Measurements from ENCODE around the gene STEAP4.

The STEAP4 gene

DNA sequence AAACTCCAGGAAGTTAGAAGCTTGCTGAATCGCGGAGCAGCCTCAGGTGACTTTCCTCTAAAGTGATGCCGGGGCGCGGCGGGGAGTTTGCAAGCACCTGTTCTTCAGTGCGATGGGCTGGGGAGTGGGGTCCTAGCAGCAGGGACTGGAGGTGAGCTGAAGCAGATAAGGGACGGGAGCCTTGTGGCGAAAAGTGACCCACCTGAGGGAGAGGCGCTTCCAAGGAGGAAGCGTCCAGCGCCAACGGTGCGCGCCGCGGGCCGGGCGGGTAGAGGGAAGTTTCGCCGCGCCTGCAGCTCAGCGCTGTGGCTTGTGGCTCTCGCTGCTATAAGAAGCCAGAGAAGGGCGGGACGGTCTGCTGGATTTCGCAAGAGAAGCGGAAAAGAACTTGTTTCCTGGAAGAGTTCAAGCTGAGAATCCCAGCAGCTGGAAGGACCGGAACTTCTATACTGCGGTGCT lies at the start of gene STEAP4:
Gene STEAP4 (minus strand): TSS at position 305 of the 459 bp plus-strand sequence. CDS start 22,625 bp downstream, outside the sequence.
- no peak for DNase-seq

DNA sequence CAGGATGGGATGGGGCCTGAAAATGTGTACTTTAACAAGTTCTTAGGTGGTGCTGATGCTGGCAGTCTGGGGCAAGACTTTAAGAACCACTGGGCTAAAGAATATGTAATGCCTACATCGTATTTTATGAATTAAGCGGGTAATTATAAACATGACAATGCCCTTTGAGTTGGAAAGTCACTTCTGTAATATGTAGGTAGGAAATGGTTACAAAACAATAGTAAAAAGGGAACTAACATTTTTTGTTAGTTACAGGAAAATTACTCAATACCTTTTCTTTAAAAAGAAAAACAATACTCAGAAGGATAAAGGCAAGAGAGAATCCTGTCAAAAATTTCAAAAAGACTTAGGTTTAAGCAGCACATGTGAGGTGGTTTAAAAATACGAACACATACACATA lies 48.3 kb upstream of the STEAP4 start:
- DNase-seq = peak; percentile 10

DNA sequence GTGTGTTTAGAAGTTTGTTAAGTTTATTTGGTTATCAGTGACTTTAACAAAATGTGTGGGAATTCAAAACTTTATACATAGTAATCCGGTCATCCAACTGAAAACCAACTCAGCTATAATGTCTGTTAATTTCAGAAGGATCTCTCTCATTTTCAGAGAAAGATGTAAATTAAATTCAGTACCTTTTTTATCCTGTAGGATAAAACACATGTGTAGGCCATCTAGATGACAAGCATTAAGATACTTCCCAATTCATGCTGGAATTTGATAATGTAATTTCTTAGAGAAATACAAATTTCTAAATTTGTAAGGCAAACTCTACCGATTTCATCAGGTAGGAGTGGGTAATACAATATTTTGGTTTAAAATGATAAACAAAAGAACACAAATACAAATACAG lies 43.4 kb upstream of the STEAP4 start:
- DNase-seq = no peak

DNA sequence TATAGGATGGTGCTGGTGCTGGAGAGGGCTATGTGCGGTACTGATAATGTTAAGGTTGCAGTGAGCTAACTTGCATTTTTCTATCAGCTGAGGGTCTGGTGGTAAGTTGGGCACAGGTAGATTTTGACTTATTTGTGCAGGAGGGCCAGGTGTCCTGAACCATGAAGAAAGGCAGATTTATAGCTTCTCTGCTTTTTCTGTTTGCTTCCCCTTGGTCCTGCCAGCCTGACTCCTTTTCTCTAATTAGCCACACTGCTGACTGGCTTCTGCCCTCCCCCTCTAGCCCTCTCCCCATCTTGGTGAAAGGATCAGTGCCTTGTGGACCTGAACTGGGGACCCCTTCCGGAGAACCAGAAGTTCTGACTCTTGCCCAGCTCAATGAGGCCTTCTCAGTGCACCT lies 40.8 kb upstream of the STEAP4 start:
- DNase-seq = no peak

DNA sequence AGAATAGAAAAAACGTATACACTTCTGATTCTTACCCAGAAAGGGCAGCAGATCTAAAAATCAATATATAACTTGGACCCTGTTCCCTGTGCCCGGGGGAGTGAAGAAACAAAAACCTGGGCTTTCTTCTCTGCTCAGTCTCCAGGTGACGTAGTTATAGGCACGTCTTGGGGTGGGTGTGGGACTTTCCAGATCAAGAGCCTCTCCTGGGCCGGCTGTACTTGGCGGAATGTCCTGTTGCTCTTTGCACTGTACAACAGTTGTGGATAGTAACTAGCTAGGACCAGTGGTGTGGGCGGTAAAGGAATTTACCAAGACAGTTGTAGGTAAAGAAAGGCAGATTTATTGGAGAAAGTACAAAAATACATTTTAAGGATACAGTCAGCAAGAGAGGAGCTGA lies 40.4 kb upstream of the STEAP4 start:
- no peak for DNase-seq

DNA sequence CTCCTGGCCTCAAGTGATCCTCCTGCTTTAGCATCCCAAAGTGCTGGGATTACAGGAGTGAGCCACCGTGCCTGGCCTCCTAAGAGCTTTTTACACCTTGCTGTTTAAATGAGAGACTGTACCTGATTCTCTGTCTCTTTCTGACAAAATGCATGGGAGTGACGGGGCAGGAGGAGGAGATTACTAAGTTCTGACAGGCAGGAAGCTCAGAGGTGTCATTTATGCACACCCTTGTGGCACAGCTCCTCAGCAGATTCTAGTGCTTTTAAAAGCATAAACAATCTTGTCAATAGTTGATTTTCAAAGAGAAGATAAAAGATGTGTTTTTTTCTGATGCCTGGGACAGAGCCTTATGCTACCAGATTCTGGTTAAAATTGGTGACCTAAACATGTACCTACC lies 39.7 kb upstream of the STEAP4 start:
- no peak for DNase-seq

DNA sequence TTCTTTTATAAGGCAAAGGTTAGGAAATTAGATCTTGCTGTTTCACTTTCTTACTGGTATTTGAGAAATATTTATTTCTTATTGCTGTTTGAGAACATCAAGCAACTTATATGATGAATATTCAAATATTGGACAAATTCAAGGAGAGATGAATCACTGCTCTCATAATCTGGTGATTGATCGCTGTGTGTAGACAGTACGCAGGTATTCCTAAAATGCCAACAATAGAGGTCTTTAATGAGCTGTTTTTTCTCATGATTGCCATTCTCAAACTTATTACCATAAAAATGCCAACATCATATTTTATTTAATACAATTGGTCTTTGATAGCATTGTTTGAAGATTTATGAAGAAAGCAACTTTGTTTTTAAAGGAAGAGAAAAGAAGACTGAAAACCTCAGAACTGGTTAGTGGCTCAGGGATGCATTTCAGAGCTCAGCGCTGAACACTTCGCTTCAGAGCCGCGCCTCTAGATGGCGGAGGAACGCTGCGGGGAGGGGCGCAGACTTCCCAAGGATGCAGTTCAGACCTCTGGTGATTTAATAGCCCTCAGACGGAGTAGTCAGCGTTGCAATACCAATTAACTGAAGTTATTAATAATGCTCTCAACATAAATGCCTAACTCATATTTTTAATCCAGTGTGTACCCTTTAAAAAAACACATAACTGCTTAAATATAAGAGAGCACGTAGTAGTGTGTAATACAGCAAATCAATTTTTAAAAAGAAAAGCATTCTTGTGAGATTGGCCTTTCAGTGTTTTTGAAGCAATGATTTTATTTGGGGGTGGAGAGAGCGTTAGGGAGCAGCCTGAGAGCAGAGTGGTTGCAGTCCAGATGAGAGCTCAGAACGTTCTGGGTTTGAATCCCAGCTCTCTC lies 38.5 kb upstream of the STEAP4 start:
- no peak for DNase-seq

DNA sequence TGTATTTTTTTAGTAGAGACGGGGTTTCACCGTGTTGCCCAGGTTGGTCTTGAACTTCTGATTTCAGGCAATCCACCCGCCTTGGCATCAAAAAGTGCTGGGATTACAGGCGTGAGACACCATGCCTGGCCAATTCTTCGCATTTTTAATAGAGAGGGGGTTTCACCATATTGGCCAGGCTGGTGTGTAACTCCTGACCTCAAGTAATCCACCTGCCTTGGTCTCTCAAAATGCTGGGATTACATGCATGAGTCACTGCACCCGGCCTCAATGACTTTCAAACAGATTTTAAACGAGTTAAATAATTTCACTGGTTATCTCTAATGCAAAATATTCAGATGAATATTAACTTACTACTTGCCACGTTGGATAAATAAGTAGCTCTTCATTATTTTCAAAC lies 37.6 kb upstream of the STEAP4 start:
- DNase-seq = no peak

DNA sequence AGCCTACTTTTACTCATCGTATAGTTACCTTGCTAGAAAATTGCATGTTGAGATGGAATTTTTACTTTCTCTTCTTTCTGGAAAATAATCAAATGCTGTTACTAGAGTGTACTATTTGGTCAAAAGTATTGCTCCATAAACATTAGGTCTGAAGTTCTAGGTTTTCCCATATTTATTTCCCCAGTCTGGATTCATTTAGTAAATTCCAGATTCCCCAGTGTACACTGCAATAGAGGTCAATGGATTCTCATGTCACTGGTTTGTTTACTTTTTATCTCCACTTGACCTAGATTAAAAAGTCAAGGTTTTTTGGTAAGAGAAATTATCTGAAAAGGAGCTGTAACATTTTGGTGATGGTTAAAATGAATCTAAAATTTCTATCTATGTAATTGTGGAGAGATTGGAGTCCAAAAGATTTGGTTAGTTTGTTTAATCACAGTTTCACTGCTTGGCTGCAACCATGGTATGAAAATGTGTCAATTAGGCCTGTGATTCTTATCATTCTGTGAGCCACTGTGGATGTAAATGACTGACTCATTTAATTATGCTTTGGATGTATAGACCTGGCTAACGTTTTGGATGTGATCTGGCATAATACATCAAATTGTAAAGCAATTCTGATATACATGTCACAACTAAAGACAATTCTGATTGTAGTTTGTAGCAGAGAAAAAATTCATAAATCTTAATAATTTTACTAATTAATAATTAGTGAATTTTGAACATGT lies 32.7 kb upstream of the STEAP4 start:
- DNase-seq = no peak

DNA sequence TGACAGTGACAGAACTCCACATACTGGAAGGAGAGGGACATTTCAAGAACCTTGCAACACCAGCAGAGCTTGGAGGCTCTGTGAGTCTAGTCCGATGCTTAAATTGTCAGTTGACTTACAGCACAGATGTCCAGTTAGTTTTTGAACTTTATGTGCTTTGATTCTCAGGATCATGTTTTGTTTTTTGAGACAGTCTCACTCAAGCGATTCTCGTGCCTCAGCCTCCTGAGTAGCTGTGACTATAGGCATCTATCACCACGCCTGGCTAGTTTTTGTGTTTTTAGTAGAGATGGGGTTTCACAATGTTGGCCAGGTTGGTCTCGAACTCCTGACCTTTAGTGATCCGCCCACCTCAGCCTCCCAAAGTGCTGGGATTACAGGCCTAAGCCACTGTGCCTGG lies 31.8 kb upstream of the STEAP4 start:
- DNase-seq = no peak

DNA sequence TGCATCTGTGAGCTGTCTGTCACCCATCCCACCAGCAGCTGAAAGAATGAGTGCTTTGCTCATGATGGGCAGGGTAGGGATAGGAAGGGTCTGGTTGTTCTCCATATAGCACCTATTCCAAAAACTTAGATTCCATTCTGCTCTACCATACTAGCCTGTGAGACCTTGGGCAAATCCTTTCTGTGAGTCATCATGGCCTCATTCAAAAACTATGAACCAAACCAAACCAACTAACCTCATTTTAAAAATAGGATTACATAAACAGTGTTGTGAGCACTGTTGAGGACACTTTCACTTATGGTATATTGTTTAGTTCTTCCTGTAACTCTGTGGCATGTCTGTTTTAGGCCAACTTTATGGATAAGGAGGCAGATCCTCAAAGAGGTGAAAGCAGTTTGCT lies 30.9 kb upstream of the STEAP4 start:
- DNase-seq = no peak

DNA sequence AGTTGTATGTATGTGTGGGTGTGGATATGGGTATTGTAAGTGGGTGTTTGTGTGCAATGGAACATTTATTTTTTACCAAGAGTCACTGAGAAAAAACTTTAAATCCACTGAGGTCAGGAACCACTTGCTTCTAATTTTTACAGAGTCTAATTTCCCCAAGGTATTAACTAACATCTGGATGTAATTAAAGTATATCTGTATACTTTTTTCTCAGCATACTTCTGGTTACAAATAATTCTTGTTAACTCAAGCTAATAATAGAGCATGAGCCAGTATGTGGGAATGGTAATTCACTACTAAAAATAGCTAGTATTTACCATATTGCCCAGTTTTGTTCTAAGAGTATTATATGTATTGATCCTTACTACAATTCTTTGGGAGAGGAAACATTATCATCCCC lies 24.6 kb upstream of the STEAP4 start:
- DNase-seq = no peak

DNA sequence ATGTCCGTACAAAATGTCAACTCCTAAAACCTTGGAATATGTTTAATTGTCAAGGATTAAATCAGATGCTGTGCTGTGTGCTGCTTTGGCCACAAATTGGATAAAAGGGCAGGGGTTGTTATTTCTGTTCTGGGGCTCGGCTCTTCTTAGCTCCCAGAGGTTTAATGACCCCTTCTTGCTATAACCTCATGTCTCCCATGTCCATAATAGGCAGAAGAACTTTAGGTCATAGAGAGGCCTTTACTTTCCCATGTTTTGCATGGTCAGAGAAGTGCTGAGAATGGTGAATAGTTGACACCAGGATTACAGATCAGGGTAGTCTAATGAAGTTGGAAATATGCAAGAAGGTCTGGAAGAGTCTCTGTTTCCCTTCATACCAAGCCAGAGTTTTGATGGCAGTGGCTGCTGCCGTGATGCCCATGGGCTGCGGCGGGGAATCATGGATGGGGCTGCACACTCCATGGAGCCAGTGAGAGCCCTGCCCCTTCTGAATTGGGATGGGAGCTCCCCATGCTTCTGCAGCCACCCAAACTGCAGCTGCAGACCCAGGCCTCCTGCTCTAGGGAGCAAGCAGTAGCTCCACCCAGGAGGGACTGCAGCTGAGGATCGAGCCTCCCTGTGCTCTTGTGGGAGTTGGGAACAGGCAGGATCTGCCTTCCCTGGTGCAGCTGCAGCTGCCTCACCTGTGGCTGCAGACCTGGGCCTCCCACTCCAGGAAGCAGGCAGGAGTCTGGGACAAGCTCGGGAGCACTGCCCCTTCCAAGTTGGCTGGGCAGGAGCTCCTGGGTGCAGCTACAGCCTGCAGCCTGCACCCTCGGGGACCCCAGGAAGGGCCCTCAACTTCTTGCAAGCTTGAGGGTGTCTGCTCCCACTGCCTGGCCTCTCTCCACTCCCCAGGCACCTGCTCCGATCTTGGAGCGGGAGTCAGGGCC lies 23.1 kb upstream of the STEAP4 start:
- no peak for DNase-seq

DNA sequence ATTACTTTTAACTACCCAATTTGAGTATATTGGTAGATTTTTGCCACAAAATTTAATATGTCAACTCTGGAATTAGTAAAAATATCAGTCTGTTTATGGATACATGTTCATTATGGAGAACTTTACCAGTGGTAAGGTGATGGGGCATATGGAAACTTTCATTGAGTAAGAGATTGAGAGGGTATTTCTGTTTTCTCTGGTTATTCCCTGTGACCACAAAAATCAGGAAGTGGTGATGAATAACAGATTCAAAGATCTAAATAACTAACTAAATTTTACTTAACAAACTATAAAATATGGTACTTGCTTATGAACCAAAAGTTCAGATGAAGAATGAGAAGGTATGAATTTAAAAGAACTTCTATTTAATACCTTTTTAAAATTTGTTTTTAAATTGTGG lies 22.1 kb upstream of the STEAP4 start:
- no peak for DNase-seq

DNA sequence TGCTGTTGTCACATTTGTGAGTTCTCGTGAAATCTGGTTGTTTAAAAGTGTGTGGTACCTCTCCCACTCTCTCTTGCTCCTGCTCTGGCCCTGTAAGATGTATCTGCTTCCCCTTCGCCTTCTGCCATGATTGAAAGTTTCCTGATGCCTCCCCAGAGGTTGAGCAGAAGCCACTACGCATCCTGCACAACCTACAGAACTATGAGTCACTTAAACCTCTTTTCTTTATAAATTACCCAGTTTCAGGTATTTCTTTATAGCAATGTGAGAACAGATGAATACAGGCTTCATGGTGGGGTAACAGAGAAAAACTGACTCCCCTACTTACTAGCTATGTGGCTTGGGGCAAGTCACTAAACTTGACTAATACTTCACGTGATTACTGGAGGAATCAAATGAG lies 18.0 kb upstream of the STEAP4 start:
- DNase-seq = no peak

DNA sequence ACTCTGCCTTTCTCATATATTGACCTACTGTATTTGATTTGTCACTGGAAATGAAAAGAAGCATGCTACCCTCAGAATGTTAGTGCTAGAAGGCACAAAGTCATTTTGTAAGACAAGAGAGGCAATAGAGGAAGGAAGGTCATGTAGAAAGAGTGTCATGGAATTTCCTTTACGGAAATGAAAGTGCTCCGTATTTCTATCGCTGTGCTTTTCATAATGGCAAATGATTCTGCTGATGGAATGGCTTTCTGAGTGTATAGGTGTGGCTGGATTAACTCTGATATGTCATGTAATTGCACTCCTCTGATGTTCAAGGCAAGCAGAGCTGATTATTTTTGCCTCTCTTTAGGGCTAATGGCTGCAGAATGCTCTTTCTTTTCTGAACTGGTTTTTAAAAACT lies 15.5 kb upstream of the STEAP4 start:
- no peak for DNase-seq

DNA sequence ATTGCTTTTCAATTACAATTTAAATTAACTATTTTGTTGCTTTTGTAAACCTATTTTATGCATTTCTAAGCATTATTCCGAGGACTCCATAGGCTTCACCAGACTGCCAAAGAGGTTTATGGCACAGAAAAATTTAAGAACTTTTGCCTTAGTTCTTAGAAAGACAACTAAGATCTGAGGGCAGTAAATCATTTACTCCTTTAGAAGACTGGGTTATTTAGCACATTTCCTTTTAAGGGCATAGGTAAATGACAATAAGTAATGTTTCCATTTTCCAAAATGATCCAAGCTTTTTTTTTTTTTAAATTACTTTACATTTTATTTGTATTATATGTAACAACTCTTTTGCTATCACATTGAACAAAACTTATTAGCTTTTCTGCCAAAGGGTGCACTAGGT lies 15.0 kb upstream of the STEAP4 start:
- DNase-seq = no peak

DNA sequence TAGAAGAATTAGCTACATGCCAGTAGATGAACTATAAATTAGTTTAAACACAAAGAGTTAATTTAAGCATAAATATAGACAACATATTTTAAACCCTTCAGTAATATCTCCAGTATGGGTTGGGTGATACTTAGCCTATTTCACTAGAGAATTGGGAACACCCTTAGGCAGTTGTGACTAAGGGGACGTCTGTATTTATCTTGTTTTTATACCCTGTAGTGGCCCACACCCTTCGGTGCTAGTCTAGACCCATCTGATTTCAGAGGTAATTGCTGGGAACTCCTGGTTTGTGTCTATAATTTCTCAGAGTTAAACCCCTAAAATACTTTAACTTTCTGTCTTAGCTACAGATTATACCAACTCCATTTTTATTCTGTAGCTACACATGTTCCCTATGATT lies 11.5 kb upstream of the STEAP4 start:
- DNase-seq = no peak

DNA sequence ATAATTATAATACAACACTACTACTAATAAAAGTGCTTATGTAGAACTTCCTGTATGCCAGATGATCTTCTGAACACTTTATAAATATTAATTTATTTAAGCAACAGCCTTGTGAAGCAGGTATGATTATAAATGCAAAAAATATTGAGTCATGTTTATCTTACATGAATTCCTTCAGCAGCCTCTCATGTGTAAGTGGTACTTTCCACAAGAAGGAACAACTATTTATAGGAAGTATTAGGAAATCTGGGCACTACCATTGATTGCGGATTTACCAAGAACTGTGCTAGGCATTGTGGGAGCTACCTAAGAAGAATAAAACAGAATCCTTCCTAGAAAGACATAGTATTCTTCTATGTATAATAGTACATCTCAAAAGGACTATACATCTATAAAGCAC lies 10.7 kb upstream of the STEAP4 start:
- DNase-seq = no peak

DNA sequence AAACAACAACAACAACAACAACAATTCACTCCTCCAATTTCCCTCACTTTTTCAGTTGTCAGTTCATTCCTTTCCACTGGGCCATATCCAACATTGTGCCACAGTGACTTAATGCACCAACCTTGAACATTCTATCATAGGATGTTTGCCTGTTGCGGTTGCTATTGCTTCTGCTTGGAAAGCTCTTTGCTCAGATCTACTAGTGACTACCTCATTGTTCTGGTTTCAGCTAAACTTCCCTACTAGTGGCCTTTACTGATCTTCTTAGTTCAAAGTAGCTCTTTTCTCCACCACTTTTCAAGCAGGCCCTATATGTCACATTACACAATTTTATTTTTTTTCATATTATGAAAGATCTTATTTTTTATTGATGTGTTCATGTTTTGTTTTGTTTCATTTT lies 9.8 kb upstream of the STEAP4 start:
- no peak for DNase-seq

DNA sequence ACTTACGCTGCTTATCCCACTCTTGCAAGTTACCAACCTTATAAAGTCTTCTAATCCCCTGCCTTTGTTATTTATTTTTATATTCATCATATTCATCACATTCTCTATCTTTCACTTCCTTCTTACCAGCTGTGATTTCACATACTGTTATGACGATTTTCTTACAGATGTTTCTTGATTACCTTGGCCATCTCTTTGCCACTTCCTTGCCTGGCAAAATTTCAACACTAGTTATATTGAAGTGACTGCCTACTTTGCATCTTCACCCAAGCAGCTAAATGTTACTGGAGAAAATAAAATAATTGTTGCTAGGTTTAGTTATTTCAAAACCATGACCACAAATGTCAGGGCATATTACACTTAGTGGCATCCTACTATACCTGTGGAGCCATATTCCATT lies 8.8 kb upstream of the STEAP4 start:
- no peak for DNase-seq

DNA sequence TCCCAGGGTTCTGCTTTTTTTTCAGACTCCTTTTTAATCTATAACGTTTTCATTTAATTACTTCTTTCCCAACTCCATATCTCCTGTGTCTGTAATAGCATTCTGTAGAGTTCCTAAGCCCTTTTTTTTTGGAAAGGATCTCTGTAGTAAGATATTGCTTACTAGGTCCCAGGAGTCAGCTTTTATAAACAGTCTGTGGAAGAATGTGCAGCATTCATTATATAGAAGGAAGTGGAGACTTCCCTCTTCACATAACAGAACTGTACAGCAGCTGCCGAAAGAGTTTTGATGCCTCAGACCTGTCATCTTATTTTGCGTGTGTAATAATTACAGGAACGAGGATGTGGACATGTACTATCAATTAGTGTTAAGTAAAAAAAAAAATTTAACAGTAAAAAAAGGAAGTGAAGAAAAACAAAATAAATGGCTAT lies 7.4 kb upstream of the STEAP4 start:
- no peak for DNase-seq

DNA sequence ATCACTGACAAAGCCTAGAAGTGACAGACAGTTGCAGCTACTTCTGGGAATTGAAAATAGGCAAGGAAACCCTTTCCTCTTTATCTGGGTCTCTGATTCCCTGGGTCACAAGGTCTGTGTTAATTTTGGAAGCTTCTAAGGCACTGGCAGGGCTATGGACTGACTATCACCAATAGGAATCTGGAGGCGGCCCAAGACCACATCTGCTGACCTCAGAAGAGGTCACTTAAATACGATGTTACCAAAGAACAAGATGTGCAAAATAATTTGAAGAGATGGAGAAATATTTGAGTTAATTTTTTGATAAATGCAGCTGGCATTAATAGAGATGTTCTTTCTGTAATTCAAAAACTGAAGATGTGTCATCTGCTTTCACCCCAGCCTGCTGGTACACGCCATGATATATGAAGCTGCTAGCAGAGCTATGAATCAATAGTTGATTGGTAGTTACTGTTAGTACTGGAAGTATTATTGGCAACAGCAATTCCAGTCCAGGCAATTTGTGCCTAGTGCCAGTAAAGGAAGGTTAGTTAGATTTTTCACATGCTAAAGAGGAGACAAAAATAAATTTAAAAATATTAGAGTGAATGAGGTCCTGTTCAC lies 5.5 kb upstream of the STEAP4 start:
- DNase-seq = no peak
